CD4-positive, CD25-positive, alpha-beta regulatory T cell (primary cell): ENCODE results near the gene STK31. TPM values are rescaled to one million over a fixed set of nuclear protein-coding genes. Genes with fewer than 3 reads are reported as not detected.

Experiments
- ATAC-seq, 2 donors: fragments of 150-1000 bp; cut with Tn5 transposase; one replicate each; pipeline ENCODE4 v1.10.0; 2021; ENCODE audit warnings: low read depth in 2 of 2, moderate number of reproducible peaks in 2 of 2, moderate library complexity in 1 of 2
- DNase-seq, 3 donors: peaks; one replicate each; pipeline versions ENCODE4 v3.0.0 to v3.0.0-alpha.2; 2012 to 2022; ENCODE audit warnings: mixed read lengths in 1 of 3
- H3K27ac ChIP-seq: one replicate; pipeline ENCODE4 v1.7.0; 2013; ENCODE audit warnings: mild to moderate bottlenecking, low read length; ENCODE audit not compliant: insufficient read depth, poor library complexity, severe bottlenecking
- H3K27me3 ChIP-seq: one replicate; pipeline ENCODE4 v1.7.0; 2013; ENCODE audit warnings: low read length; ENCODE audit not compliant: control insufficient read depth, insufficient read depth
- H3K36me3 ChIP-seq: one replicate; pipeline ENCODE4 v1.7.0; 2013; ENCODE audit warnings: mild to moderate bottlenecking, low read length, moderate library complexity; ENCODE audit not compliant: control insufficient read depth, insufficient read depth
- H3K4me1 ChIP-seq: 2 replicates; pipeline ENCODE4 v1.7.0; 2013; ENCODE audit warnings: mild to moderate bottlenecking, low read length; ENCODE audit not compliant: insufficient read depth, control insufficient read depth, poor library complexity, severe bottlenecking
- H3K4me3 ChIP-seq: one replicate; pipeline ENCODE4 v1.7.0; 2013; ENCODE audit warnings: low read depth, mild to moderate bottlenecking, low read length, moderate library complexity
- H3K9me3 ChIP-seq, 2 experiments: 1 replicate in 1 of 2; 2 replicates in 1 of 2; pipeline ENCODE4 v1.7.0; 2013; ENCODE audit warnings: low read length in 2 of 2, mild to moderate bottlenecking in 1 of 2, moderate library complexity in 1 of 2; ENCODE audit not compliant: control insufficient read depth in 2 of 2
- H3K27ac Mint-ChIP-seq, 3 donors: one replicate each; pipeline ENCODE4 v1.8.0; 2020 to 2022; ENCODE audit warnings: mild to moderate bottlenecking in 3 of 3, mixed read lengths in 3 of 3, moderate library complexity in 2 of 3
- H3K27me3 Mint-ChIP-seq: one replicate; pipeline ENCODE4 v1.8.0; 2022; ENCODE audit warnings: mild to moderate bottlenecking, mixed read lengths
- H3K36me3 Mint-ChIP-seq: one replicate; pipeline ENCODE4 v1.8.0; 2020; ENCODE audit warnings: mixed read lengths
- H3K4me1 Mint-ChIP-seq, 4 donors: one replicate each; pipeline ENCODE4 v1.8.0; 2020 to 2022; ENCODE audit warnings: mixed read lengths in 4 of 4, mild to moderate bottlenecking in 1 of 4
- H3K4me3 Mint-ChIP-seq, 4 donors: one replicate each; pipeline ENCODE4 v1.8.0; 2020 to 2022; ENCODE audit warnings: mild to moderate bottlenecking in 4 of 4, mixed read lengths in 4 of 4, moderate library complexity in 3 of 4
- H3K9me3 Mint-ChIP-seq, 7 donors: one replicate each; pipeline ENCODE4 v1.8.0; 2020 to 2022; ENCODE audit warnings: mixed read lengths in 7 of 7, mild to moderate bottlenecking in 3 of 7, moderate library complexity in 2 of 7
- polyA plus RNA-seq, 4 donors: library from polyadenylated mRNA; unstranded; fragments of 300-500 nt; fragmentation: Illumina TruSeq; gene quantifications; one replicate each; pipeline ENCODE4 v1.2.3, GENCODE V29; 2021
- total RNA-seq: library from RNA; stranded (reverse); gene quantifications from one replicate; pipeline ENCODE4 v1.2.3, GENCODE V29; 2022

STK31 gene
- total and polyA plus RNA-seq, 5 donors from 2014 or later: 0.11 to 0.44 TPM; not detected in 3

GRCh38 chr7:23696916-23697441 is 13.0 kb upstream of the STK31 start:
- no peaks in the 10 kb centered on the region for H3K9me3 ChIP-seq
- peaks cover 0 to 2% (median 0%) of the 10 kb centered on the region in 4 donors for H3K4me1 Mint-ChIP-seq
- ATAC-seq (peak; percentile 34 to 55), DNase-seq (peak; percentile 29 to 66 (median 43))
- H3K27ac Mint-ChIP-seq: peak overlapping the region in 1 of 3 donors; percentile 52
- H3K4me3 Mint-ChIP-seq: no peak overlapping the region
- no peaks in the 10 kb centered on the region for H3K4me1 ChIP-seq
- peaks cover 19% of the 10 kb centered on the region for H3K36me3 ChIP-seq
- H3K27ac ChIP-seq: no peak overlapping the region
- H3K27me3 Mint-ChIP-seq: no peaks in the 10 kb centered on the region
- H3K9me3 Mint-ChIP-seq: peaks cover 0 to 3% (median 0%) of the 10 kb centered on the region in 7 donors
- no peak overlapping the region for H3K4me3 ChIP-seq
- H3K27me3 ChIP-seq: no peaks in the 10 kb centered on the region
- H3K36me3 Mint-ChIP-seq: peaks cover 14% of the 10 kb centered on the region

- no peaks in the 10 kb centered on the region for H3K27me3 ChIP-seq
- no peak overlapping the region for H3K27ac ChIP-seq
- H3K4me3 ChIP-seq: no peak overlapping the region
- H3K36me3 ChIP-seq: peaks cover 10% of the 10 kb centered on the region
- Mint-ChIP-seq H3K27ac (no peak overlapping the region), H3K4me1 (peaks cover 0 to 2% (median 0%) of the 10 kb centered on the region in 4 donors), H3K36me3 (peaks cover 22% of the 10 kb centered on the region), H3K9me3 (peaks cover 0 to 2% (median 0%) of the 10 kb centered on the region in 7 donors), H3K27me3 (no peaks in the 10 kb centered on the region), H3K4me3 (no peak overlapping the region)
- H3K9me3 ChIP-seq: no peaks in the 10 kb centered on the region
- no peaks in the 10 kb centered on the region for H3K4me1 ChIP-seq
- ATAC-seq (no peak), DNase-seq (no peak)
Observed at GRCh38 chr7:23698822-23699221, 11.2 kb upstream of the STK31 start.

- H3K27me3 Mint-ChIP-seq: no peaks in the 10 kb centered on the region
- Histone ChIP-seq H3K27ac (no peak overlapping the region), H3K27me3 (no peaks in the 10 kb centered on the region), H3K4me3 (no peak overlapping the region), H3K4me1 (no peaks in the 10 kb centered on the region), H3K9me3 (peaks cover 0 to 1% of the 10 kb centered on the region in 2 experiments), H3K36me3 (peaks cover 6% of the 10 kb centered on the region)
- H3K27ac Mint-ChIP-seq: no peak overlapping the region
- DNase-seq (no peak), ATAC-seq (no peak)
- H3K4me3 Mint-ChIP-seq: no peak overlapping the region
- H3K4me1 Mint-ChIP-seq: peaks cover 0 to 2% (median 0%) of the 10 kb centered on the region in 4 donors
- peaks cover 0 to 8% (median 4%) of the 10 kb centered on the region in 7 donors for H3K9me3 Mint-ChIP-seq
- H3K36me3 Mint-ChIP-seq: peaks cover 28% of the 10 kb centered on the region
Observed at GRCh38 chr7:23700046-23700445, 10.0 kb upstream of the STK31 start.

- peaks cover 0 to 4% (median under 1%) of the 10 kb centered on the region in 4 donors for H3K4me1 Mint-ChIP-seq
Observed at GRCh38 chr7:23709081-23709750, 803 bp upstream of the STK31 start.

GRCh38 chr7:23712368-23713284 is 2.6 kb downstream of the STK31 start:
- Mint-ChIP-seq H3K27me3 (peaks cover 4% of the 10 kb centered on the region), H3K9me3 (no peaks in the 10 kb centered on the region), H3K4me3 (no peak overlapping the region), H3K4me1 (peaks cover 0 to 4% (median under 1%) of the 10 kb centered on the region in 4 donors), H3K36me3 (no peaks in the 10 kb centered on the region), H3K27ac (no peak overlapping the region)
- H3K4me3 ChIP-seq: no peak overlapping the region
- no peaks in the 10 kb centered on the region for H3K36me3 ChIP-seq
- H3K27ac ChIP-seq: no peak overlapping the region
- H3K27me3 ChIP-seq: no peaks in the 10 kb centered on the region
- no peak for ATAC-seq
- no peaks in the 10 kb centered on the region for H3K9me3 ChIP-seq
- DNase-seq: peak in 2 of 3 donors; percentile 43 to 48
- no peaks in the 10 kb centered on the region for H3K4me1 ChIP-seq

More at GRCh38 chr7:23709081-23709750, 803 bp upstream of the STK31 start:
- Histone ChIP-seq H3K4me1 (no peaks in the 10 kb centered on the region), H3K27me3 (no peaks in the 10 kb centered on the region), H3K36me3 (peaks cover 15% of the 10 kb centered on the region), H3K4me3 (no peak overlapping the region), H3K9me3 (peaks cover 7 to 15% of the 10 kb centered on the region in 2 experiments), H3K27ac (no peak overlapping the region)
- Mint-ChIP-seq H3K36me3 (peaks cover 23% of the 10 kb centered on the region), H3K27ac (no peak overlapping the region), H3K9me3 (peaks cover 0 to 17% (median 8%) of the 10 kb centered on the region in 7 donors), H3K27me3 (peaks cover 4% of the 10 kb centered on the region), H3K4me3 (no peak overlapping the region)
- DNase-seq (no peak), ATAC-seq (no peak)

- H3K9me3 Mint-ChIP-seq: no peaks in the 10 kb centered on the region
- H3K4me1 Mint-ChIP-seq: peaks cover 0 to 4% (median under 1%) of the 10 kb centered on the region in 4 donors
- H3K27me3 ChIP-seq: no peaks in the 10 kb centered on the region
- peaks cover 4% of the 10 kb centered on the region for H3K27me3 Mint-ChIP-seq
- no peak overlapping the region for H3K4me3 Mint-ChIP-seq
- H3K9me3 ChIP-seq: no peaks in the 10 kb centered on the region
- DNase-seq (no peak), ATAC-seq (no peak)
- no peak overlapping the region for H3K4me3 ChIP-seq
- H3K27ac ChIP-seq: no peak overlapping the region
- H3K36me3 Mint-ChIP-seq: no peaks in the 10 kb centered on the region
- no peaks in the 10 kb centered on the region for H3K4me1 ChIP-seq
- no peak overlapping the region for H3K27ac Mint-ChIP-seq
- no peaks in the 10 kb centered on the region for H3K36me3 ChIP-seq
Observed at GRCh38 chr7:23713285-23714149, 3.5 kb downstream of the STK31 start.

GRCh38 chr7:23714150-23714464 is 4.1 kb downstream of the STK31 start:
- Histone ChIP-seq H3K9me3 (no peaks in the 10 kb centered on the region), H3K36me3 (no peaks in the 10 kb centered on the region), H3K4me1 (no peaks in the 10 kb centered on the region), H3K4me3 (no peak overlapping the region), H3K27ac (no peak overlapping the region), H3K27me3 (no peaks in the 10 kb centered on the region)
- no peak overlapping the region for H3K27ac Mint-ChIP-seq
- DNase-seq: no peak
- peaks cover 0 to 4% (median under 1%) of the 10 kb centered on the region in 4 donors for H3K4me1 Mint-ChIP-seq
- no peaks in the 10 kb centered on the region for H3K9me3 Mint-ChIP-seq
- H3K4me3 Mint-ChIP-seq: no peak overlapping the region
- peaks cover 4% of the 10 kb centered on the region for H3K27me3 Mint-ChIP-seq
- no peaks in the 10 kb centered on the region for H3K36me3 Mint-ChIP-seq
- ATAC-seq: no peak
